ENCODE results near the gene SLC5A1.

DNA sequence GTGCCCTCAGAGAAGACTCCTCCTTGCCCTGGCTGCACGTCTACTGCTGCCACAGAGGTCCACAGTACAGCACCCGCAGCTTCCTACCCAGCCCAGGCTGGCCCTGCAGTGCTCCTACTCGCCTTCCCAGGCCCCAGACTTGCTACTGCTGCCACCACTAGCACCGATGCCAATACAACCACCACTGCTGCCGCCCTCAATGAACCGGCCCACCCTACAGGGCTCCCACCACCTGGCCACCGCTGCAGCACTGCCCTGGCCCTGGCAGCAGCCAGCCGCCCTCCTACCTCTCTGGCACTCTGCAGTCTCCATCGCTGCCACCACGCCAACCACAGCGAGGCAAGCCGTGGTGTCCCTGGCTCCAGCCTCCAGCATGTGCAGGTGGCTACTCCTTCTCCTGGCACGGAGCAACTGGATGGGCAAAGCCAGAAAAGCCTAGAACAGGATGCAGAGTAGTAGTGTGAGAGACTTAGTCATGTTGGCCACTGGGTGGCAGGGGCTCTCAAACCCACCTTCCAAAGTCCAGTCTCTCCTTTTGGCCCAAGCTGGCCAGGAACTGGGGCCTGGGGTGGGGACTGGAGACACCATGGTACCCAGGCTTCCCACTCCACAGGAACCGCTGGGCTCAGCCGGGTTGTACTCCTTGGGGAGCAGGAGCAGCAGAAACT is 76.6 kb downstream of the SLC5A1 start:
- TF ChIP-seq, protein P1, sequence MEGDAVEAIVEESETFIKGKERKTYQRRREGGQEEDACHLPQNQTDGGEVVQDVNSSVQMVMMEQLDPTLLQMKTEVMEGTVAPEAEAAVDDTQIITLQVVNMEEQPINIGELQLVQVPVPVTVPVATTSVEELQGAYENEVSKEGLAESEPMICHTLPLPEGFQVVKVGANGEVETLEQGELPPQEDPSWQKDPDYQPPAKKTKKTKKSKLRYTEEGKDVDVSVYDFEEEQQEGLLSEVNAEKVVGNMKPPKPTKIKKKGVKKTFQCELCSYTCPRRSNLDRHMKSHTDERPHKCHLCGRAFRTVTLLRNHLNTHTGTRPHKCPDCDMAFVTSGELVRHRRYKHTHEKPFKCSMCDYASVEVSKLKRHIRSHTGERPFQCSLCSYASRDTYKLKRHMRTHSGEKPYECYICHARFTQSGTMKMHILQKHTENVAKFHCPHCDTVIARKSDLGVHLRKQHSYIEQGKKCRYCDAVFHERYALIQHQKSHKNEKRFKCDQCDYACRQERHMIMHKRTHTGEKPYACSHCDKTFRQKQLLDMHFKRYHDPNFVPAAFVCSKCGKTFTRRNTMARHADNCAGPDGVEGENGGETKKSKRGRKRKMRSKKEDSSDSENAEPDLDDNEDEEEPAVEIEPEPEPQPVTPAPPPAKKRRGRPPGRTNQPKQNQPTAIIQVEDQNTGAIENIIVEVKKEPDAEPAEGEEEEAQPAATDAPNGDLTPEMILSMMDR (IDR thresholded peaks at IDR 0.05), result no peak
- TF ChIP-seq POLR2A (IDR thresholded peaks at IDR 0.05), result no peak
